GM23338 (cell line): Measurements from ENCODE around the gene TCF7L2. TPM values are rescaled to one million over a fixed set of nuclear protein-coding genes. Genes with fewer than 3 reads are reported as not detected.

ENCODE experiments used
- ATAC-seq: fragments of 200-7000 bp; cut with Tn5 transposase; 3 replicates; pipeline ENCODE4 v1.9.1; 2020
- DNase-seq: peaks from one replicate; pipeline ENCODE4 v3.0.0-alpha.2; 2015; ENCODE audit warnings: low spot score
- H2AFZ ChIP-seq: fragments of 200-600 bp; sonication (generic); 2 replicates; pipeline ENCODE4 v1.8.0; 2016; ENCODE audit warnings: antibody characterized with exemption, mild to moderate bottlenecking, moderate library complexity
- H3F3A ChIP-seq: fragments of 200-600 bp; sonication (generic); replicated peaks from 2 replicates; pipeline ENCODE4 v1.8.0; 2017; ENCODE audit warnings: antibody characterized with exemption, mixed run types, low read depth
- H3K27ac ChIP-seq: fragments of 200-600 bp; sonication (generic); 2 replicates; pipeline ENCODE4 v1.6.1; 2016; ENCODE audit warnings: low read depth
- H3K27me3 ChIP-seq: fragments of 200-600 bp; sonication (generic); 2 replicates; pipeline ENCODE4 v1.8.0; 2016; ENCODE audit warnings: mild to moderate bottlenecking, mixed run types, moderate library complexity; ENCODE audit not compliant: insufficient read depth
- H3K36me3 ChIP-seq: fragments of 200-600 bp; sonication (generic); 2 replicates; pipeline ENCODE4 v1.8.0; 2016; ENCODE audit warnings: mild to moderate bottlenecking; ENCODE audit not compliant: insufficient read depth
- H3K4me1 ChIP-seq: fragments of 200-600 bp; sonication (generic); 2 replicates; pipeline ENCODE4 v1.8.0; 2016; ENCODE audit warnings: mild to moderate bottlenecking, moderate library complexity; ENCODE audit not compliant: insufficient read depth
- H3K4me2 ChIP-seq: fragments of 200-600 bp; sonication (generic); 2 replicates; pipeline ENCODE4 v1.7.1; 2017; ENCODE audit warnings: mixed run types
- H3K4me3 ChIP-seq: fragments of 200-600 bp; sonication (generic); 2 replicates; pipeline ENCODE4 v1.6.1; 2016; ENCODE audit warnings: mixed run types
- H3K79me2 ChIP-seq: fragments of 200-600 bp; sonication (generic); replicated peaks from 2 replicates; pipeline ENCODE4 v1.8.0; 2017; ENCODE audit warnings: mild to moderate bottlenecking; ENCODE audit not compliant: insufficient read depth
- H3K9me2 ChIP-seq: fragments of 200-600 bp; sonication (generic); 2 replicates; pipeline ENCODE4 v1.8.0; 2017; ENCODE audit not compliant: insufficient read depth
- H4K20me1 ChIP-seq: fragments of 200-600 bp; sonication (generic); replicated peaks from 2 replicates; pipeline ENCODE4 v1.8.0; 2017; ENCODE audit warnings: mild to moderate bottlenecking; ENCODE audit not compliant: insufficient read depth
- H3K27ac Mint-ChIP-seq: 2 replicates; pipeline ENCODE4 v1.8.0; 2020; ENCODE audit warnings: inconsistent platforms, mild to moderate bottlenecking, moderate library complexity, mixed read lengths
- H3K27me3 Mint-ChIP-seq: 3 replicates; pipeline ENCODE4 v1.8.0; 2022; ENCODE audit warnings: low read depth, mild to moderate bottlenecking, moderate library complexity, mixed read lengths, inconsistent platforms; ENCODE audit not compliant: insufficient read depth, poor library complexity
- H3K36me3 Mint-ChIP-seq: 3 replicates; pipeline ENCODE4 v1.8.0; 2021; ENCODE audit warnings: low read depth, mild to moderate bottlenecking, inconsistent platforms, moderate library complexity, mixed read lengths
- H3K4me1 Mint-ChIP-seq: 3 replicates; pipeline ENCODE4 v1.8.0; 2020; ENCODE audit warnings: mild to moderate bottlenecking, inconsistent platforms, mixed read lengths
- H3K4me3 Mint-ChIP-seq: 3 replicates; pipeline ENCODE4 v1.8.0; 2021; ENCODE audit warnings: moderate library complexity, mild to moderate bottlenecking, inconsistent platforms, mixed read lengths
- H3K9me3 Mint-ChIP-seq: 3 replicates; pipeline ENCODE4 v1.8.0; 2020; ENCODE audit warnings: moderate library complexity, mild to moderate bottlenecking, inconsistent platforms, mixed read lengths
- CTCF ChIP-seq, 2 experiments: fragments of 200-600 bp in 1 of 2; sonication (generic) in 1 of 2; conservative IDR thresholded peaks; 2 replicates each; pipeline versions ENCODE4 v1.5.1 to v1.6.1; 2016 to 2017; ENCODE audit warnings: antibody characterized with exemption in 2 of 2, low read depth in 2 of 2, mild to moderate bottlenecking in 2 of 2, moderate library complexity in 1 of 2
- POLR2AphosphoS5 ChIP-seq: IDR thresholded peaks from 2 replicates; pipeline ENCODE4 v1.6.1; 2016; ENCODE audit warnings: antibody characterized with exemption, low read depth
- REST ChIP-seq: IDR thresholded peaks from one replicate; pipeline ENCODE4 v1.6.1; 2018; ENCODE audit warnings: antibody characterized with exemption; ENCODE audit not compliant: unreplicated experiment
- STAT1 ChIP-seq: IDR thresholded peaks from one replicate; pipeline ENCODE4 v1.6.1; 2016; ENCODE audit warnings: antibody characterized with exemption; ENCODE audit not compliant: unreplicated experiment
- ZNF114 ChIP-seq: fragments of 250-450 bp; sonication (Bioruptor Pico); IDR thresholded peaks from 2 replicates; pipeline ENCODE4 v1.5.0; 2020; ENCODE audit warnings: mild to moderate bottlenecking, moderate library complexity
- ZNF462 ChIP-seq: fragments of 250-450 bp; sonication (Bioruptor Pico); IDR thresholded peaks from 2 replicates; pipeline ENCODE4 v1.5.0; 2020; ENCODE audit warnings: mild to moderate bottlenecking, moderate library complexity
- polyA plus RNA-seq: library from polyadenylated mRNA; unstranded; fragments of >200 nt; fragmentation: Nextera tagmentation; extraction: Ambion mirVana; gene quantifications from 2 replicates; pipeline ENCODE4 v1.2.1, GENCODE V29; 2016
- total RNA-seq: library from RNA; depleted of rRNA; stranded (reverse); fragments of >200 nt; shearing (Covaris generic); gene quantifications from 2 replicates; pipeline ENCODE4 v1.2.3, GENCODE V29; 2014

TCF7L2 gene
- total and polyA plus RNA-seq, 2 experiments from 2014 or later = 32.2 to 80.8 TPM

- Histone ChIP-seq H3F3A (no peaks in the 10 kb centered on the region), H4K20me1 (no peaks in the 10 kb centered on the region), H3K4me3 (no peak overlapping the region), H3K27ac (no peak overlapping the region), H3K79me2 (no peaks in the 10 kb centered on the region), H3K36me3 (no peaks in the 10 kb centered on the region), H3K4me1 (peaks cover 24% of the 10 kb centered on the region), H3K4me2 (no peak overlapping the region), H3K27me3 (no peaks in the 10 kb centered on the region), H3K9me2 (0 out of 2 replicates have a peak, but pooled peaks cover 4% of the 10 kb centered on the region), H2AFZ (no peak overlapping the region)
- no peaks in the 10 kb centered on the region for H3K9me3 Mint-ChIP-seq
- no peak for TF ChIP-seq REST
- TF ChIP-seq POLR2AphosphoS5 = no peak
- no peak for TF ChIP-seq CTCF (conservative IDR thresholded peaks at IDR 0.05; ENCODE audit: low read depth in 2 of 2)
- TF ChIP-seq STAT1 = no peak
- H3K4me3 Mint-ChIP-seq = no peak overlapping the region
- ATAC-seq = no peak
- no peak for DNase-seq
- no peaks in the 10 kb centered on the region for H3K36me3 Mint-ChIP-seq
- H3K4me1 Mint-ChIP-seq = peaks cover 41% of the 10 kb centered on the region
- no peak overlapping the region for H3K27ac Mint-ChIP-seq
- H3K27me3 Mint-ChIP-seq = peaks cover 5% of the 10 kb centered on the region
Measured at GRCh38 chr10:113180401-113181154, 230.5 kb downstream of the TCF7L2 start.

- no peaks in the 10 kb centered on the region for H4K20me1 ChIP-seq
- H3K27ac Mint-ChIP-seq = no peak overlapping the region
- H3K9me2 ChIP-seq = 0 out of 2 replicates have a peak, but pooled peaks cover 4% of the 10 kb centered on the region
- no peaks in the 10 kb centered on the region for H3K36me3 Mint-ChIP-seq
- ATAC-seq (no peak), DNase-seq (no peak)
- H3K9me3 Mint-ChIP-seq = no peaks in the 10 kb centered on the region
- H3K27me3 Mint-ChIP-seq = peaks cover 5% of the 10 kb centered on the region
- H3K4me1 Mint-ChIP-seq = peaks cover 31% of the 10 kb centered on the region
- H3F3A ChIP-seq = no peaks in the 10 kb centered on the region
- no peaks in the 10 kb centered on the region for H3K27me3 ChIP-seq
- no peak overlapping the region for H3K27ac ChIP-seq
- H3K4me3 ChIP-seq = no peak overlapping the region
- no peak overlapping the region for H3K4me2 ChIP-seq
- no peak overlapping the region for H3K4me3 Mint-ChIP-seq
- H3K36me3 ChIP-seq = no peaks in the 10 kb centered on the region
- no peaks in the 10 kb centered on the region for H3K79me2 ChIP-seq
- peaks cover 21% of the 10 kb centered on the region for H3K4me1 ChIP-seq
- H2AFZ ChIP-seq = no peak overlapping the region
- TF ChIP-seq CTCF (conservative IDR thresholded peaks at IDR 0.05; ENCODE audit: low read depth in 2 of 2) (no peak), ZNF114 (CRISPR knock-in tag) (no peak), ZNF462 (CRISPR knock-in tag) (no peak)
Measured at GRCh38 chr10:113182154-113182553, 232.1 kb downstream of the TCF7L2 start.
